GM18858 (cell line): ENCODE data around the gene AXIN1.
"Not testable (repeated sequence)": the region's sequence is repeated elsewhere in the genome, so short reads cannot be mapped to it uniquely, and the experiment has no call there.

Source experiments
- ATAC-seq: cut with Tn5 transposase; IDR thresholded peaks from one replicate; pipeline ENCODE4 v1.9.1; 2021; ENCODE audit not compliant: unreplicated experiment

Gene AXIN1

GRCh38 chr16:270381-271255, 81.9 kb downstream of the AXIN1 start:
- no peak for ATAC-seq

GRCh38 chr16:269061-269796, 83.3 kb downstream of the AXIN1 start:
- no peak for ATAC-seq

GRCh38 chr16:268141-269053, 84.1 kb downstream of the AXIN1 start:
- no peak for ATAC-seq

- ATAC-seq = not testable (repeated sequence)
Measured at GRCh38 chr16:267562-267961, 85.0 kb downstream of the AXIN1 start.

GRCh38 chr16:266258-267164, 86.0 kb downstream of the AXIN1 start:
- ATAC-seq = no peak

- ATAC-seq = no peak
Measured at GRCh38 chr16:265711-266110, 86.8 kb downstream of the AXIN1 start.

GRCh38 chr16:265002-265529, 87.5 kb downstream of the AXIN1 start:
- no peak for ATAC-seq

- ATAC-seq = no peak
Measured at GRCh38 chr16:264440-264951, 88.0 kb downstream of the AXIN1 start.

- no peak for ATAC-seq
Measured at GRCh38 chr16:263944-264343, 88.6 kb downstream of the AXIN1 start.

GRCh38 chr16:263182-263774, 89.2 kb downstream of the AXIN1 start:
- no peak for ATAC-seq

- no peak for ATAC-seq
Measured at GRCh38 chr16:262121-262745, 90.3 kb downstream of the AXIN1 start.

GRCh38 chr16:261031-261691, 91.4 kb downstream of the AXIN1 start:
- no peak for ATAC-seq

GRCh38 chr16:260326-260725, 92.2 kb downstream of the AXIN1 start:
- no peak for ATAC-seq

GRCh38 chr16:259814-260253, 92.7 kb downstream of the AXIN1 start:
- ATAC-seq = no peak

- ATAC-seq = no peak
Measured at GRCh38 chr16:259226-259625, 93.3 kb downstream of the AXIN1 start.

- not testable (repeated sequence) for ATAC-seq
Measured at GRCh38 chr16:258091-258490, 94.4 kb downstream of the AXIN1 start.

- ATAC-seq = no peak
Measured at GRCh38 chr16:255183-255582, 97.3 kb downstream of the AXIN1 start.

- ATAC-seq = no peak
Measured at GRCh38 chr16:254461-254860, 98.1 kb downstream of the AXIN1 start.
